HEK293 (cell line): Measurements from ENCODE around the gene CDH12.
"Not testable (repeated sequence)": the region's sequence is repeated elsewhere in the genome, so short reads cannot be mapped to it uniquely, and the experiment has no call there.

Experiments
- CTCF ChIA-PET: fragments of 350-600 bp; formaldehyde crosslinking; extraction: SDS; loops from one replicate; lab custom pipeline; 2021; ENCODE audit warnings: antibody characterized with exemption; lab: Yijun Ruan, JAX
- POLR2A ChIA-PET: fragments of 300-600 bp; formaldehyde crosslinking; extraction: SDS; loops from one replicate; lab custom pipeline; 2020; ENCODE audit warnings: antibody characterized with exemption, inconsistent platforms; lab: Yijun Ruan, JAX
- H3K27ac ChIP-seq: fragments of 200-500 bp; sonication (Bioruptor generic); 2 replicates; pipeline ENCODE4 v1.5.1; 2014; ENCODE audit warnings: low read depth, low read length, control low read depth, inconsistent platforms; ENCODE audit errors: extremely low read depth
- H3K36me3 ChIP-seq, 2 experiments: fragments of 200-500 bp in 1 of 2; sonication (Bioruptor generic) in 1 of 2; 1 replicate in 1 of 2; 2 replicates in 1 of 2; pipeline ENCODE4 v1.5.1; 2014 to 2017; ENCODE audit warnings: inconsistent platforms in 2 of 2, low read length in 2 of 2; ENCODE audit not compliant: control insufficient read depth in 2 of 2, insufficient read depth in 1 of 2
- H3K4me1 ChIP-seq: fragments of 200-500 bp; sonication (Bioruptor generic); 2 replicates; pipeline ENCODE4 v1.5.1; 2014; ENCODE audit warnings: mild to moderate bottlenecking, low read length, inconsistent platforms; ENCODE audit not compliant: control insufficient read depth, insufficient read depth
- H3K4me3 ChIP-seq: 2 replicates; pipeline ENCODE4 v1.5.1; 2011; ENCODE audit warnings: low read depth, mild to moderate bottlenecking, control low read depth, low read length, moderate library complexity
- H3K9me3 ChIP-seq: fragments of 200-500 bp; sonication (Bioruptor generic); 2 replicates; pipeline ENCODE4 v1.5.1; 2014; ENCODE audit warnings: low read depth, low read length, inconsistent platforms; ENCODE audit not compliant: control insufficient read depth, insufficient read depth
- ELK4 ChIP-seq: IDR thresholded peaks from 2 replicates; pipeline ENCODE4 v1.6.1; 2011; ENCODE audit warnings: mild to moderate bottlenecking, low read depth, low read length, borderline replicate concordance
- KLF16 ChIP-seq: fragments of 450-650 bp; formaldehyde crosslinking; IDR thresholded peaks from 2 replicates; pipeline ENCODE4 v1.5.1; 2017; ENCODE audit warnings: missing biosample characterization, missing genetic modification characterization
- OVOL3 ChIP-seq: fragments of 450-650 bp; formaldehyde crosslinking; IDR thresholded peaks from 2 replicates; pipeline ENCODE4 v1.5.1; 2016; ENCODE audit warnings: missing biosample characterization, missing genetic modification characterization
- TCF7L2 ChIP-seq: IDR thresholded peaks from 2 replicates; pipeline ENCODE4 v1.6.1; 2011; ENCODE audit warnings: low read depth, mild to moderate bottlenecking, inconsistent platforms, low read length, moderate library complexity, borderline replicate concordance
- ZBTB20 ChIP-seq: fragments of 450-650 bp; formaldehyde crosslinking; IDR thresholded peaks from 2 replicates; pipeline ENCODE4 v1.5.1; 2016; ENCODE audit warnings: missing biosample characterization, missing genetic modification characterization
- ZNF121 ChIP-seq: fragments of 450-650 bp; formaldehyde crosslinking; IDR thresholded peaks from 2 replicates; pipeline ENCODE4 v1.5.1; 2016; ENCODE audit warnings: missing biosample characterization, missing genetic modification characterization
- ZNF148 ChIP-seq: fragments of 450-650 bp; formaldehyde crosslinking; IDR thresholded peaks from 2 replicates; pipeline ENCODE4 v1.5.0; 2017; ENCODE audit warnings: missing biosample characterization, missing genetic modification characterization, borderline replicate concordance
- ZNF19 ChIP-seq: fragments of 450-650 bp; formaldehyde crosslinking; IDR thresholded peaks from 2 replicates; pipeline ENCODE4; 2016; ENCODE audit warnings: missing biosample characterization, missing genetic modification characterization, low read depth
- ZNF266 ChIP-seq: fragments of 450-650 bp; formaldehyde crosslinking; IDR thresholded peaks from 2 replicates; pipeline ENCODE4 v1.5.1; 2016; ENCODE audit warnings: missing biosample characterization, missing genetic modification characterization, low read depth
- ZNF292 ChIP-seq: fragments of 450-650 bp; formaldehyde crosslinking; IDR thresholded peaks from 2 replicates; pipeline ENCODE4 v1.5.1; 2016; ENCODE audit warnings: low read depth, missing biosample characterization, missing genetic modification characterization, borderline replicate concordance
- ZNF394 ChIP-seq: fragments of 450-650 bp; formaldehyde crosslinking; IDR thresholded peaks from 2 replicates; pipeline ENCODE4 v1.5.1; 2016; ENCODE audit warnings: missing biosample characterization, missing genetic modification characterization, mild to moderate bottlenecking, moderate library complexity, borderline replicate concordance
- ZNF510 ChIP-seq: fragments of 450-650 bp; formaldehyde crosslinking; IDR thresholded peaks from 2 replicates; pipeline ENCODE4 v1.5.1; 2018; ENCODE audit warnings: mild to moderate bottlenecking, missing genetic modification characterization, missing biosample characterization; ENCODE audit not compliant: insufficient replicate concordance
- ZNF548 ChIP-seq: fragments of 450-650 bp; formaldehyde crosslinking; IDR thresholded peaks from 2 replicates; pipeline ENCODE4 v1.5.1; 2016; ENCODE audit warnings: missing biosample characterization, missing genetic modification characterization
- ZNF600 ChIP-seq: fragments of 450-650 bp; formaldehyde crosslinking; IDR thresholded peaks from 2 replicates; pipeline ENCODE4 v1.5.1; 2016; ENCODE audit warnings: missing biosample characterization, missing genetic modification characterization
- ZNF692 ChIP-seq: fragments of 450-650 bp; formaldehyde crosslinking; IDR thresholded peaks from 2 replicates; pipeline ENCODE4 v1.5.1; 2016; ENCODE audit warnings: missing biosample characterization, missing genetic modification characterization
- ZNF777 ChIP-seq: fragments of 450-650 bp; formaldehyde crosslinking; IDR thresholded peaks from 2 replicates; pipeline ENCODE4 v1.5.1; 2017; ENCODE audit warnings: missing biosample characterization, missing genetic modification characterization, borderline replicate concordance
- ZXDB ChIP-seq: fragments of 450-650 bp; formaldehyde crosslinking; IDR thresholded peaks from 2 replicates; pipeline ENCODE4 v1.5.1; 2016; ENCODE audit warnings: missing biosample characterization, missing genetic modification characterization

CDH12 gene

GRCh38 chr5:22776285-22776684 is 76.9 kb downstream of the CDH12 start (continued):
- no peak for TF ChIP-seq TCF7L2
- TF ChIP-seq ZNF600, result no peak
- no peak for TF ChIP-seq ZBTB20 (tag by site-specific recombination)
- TF ChIP-seq ZNF394 (tag by site-specific recombination), result no peak
- TF ChIP-seq KLF16 (tag by site-specific recombination), result no peak

GRCh38 chr5:22774214-22774613 is 78.9 kb downstream of the CDH12 start:
- H3K27ac ChIP-seq, POLR2A ChIA-PET, H3K36me3 ChIP-seq, CTCF ChIA-PET, H3K9me3 ChIP-seq, H3K4me3 ChIP-seq, H3K4me1 ChIP-seq: not testable (repeated sequence)

GRCh38 chr5:22764736-22765135 is 88.4 kb downstream of the CDH12 start:
- H3K27ac ChIP-seq, result no peak overlapping the region
- H3K9me3 ChIP-seq, result no peaks in the 10 kb centered on the region
- CTCF ChIA-PET, result interaction anchor here (1.1 kb wide), 1 partner anchor 13 kb away, joined by 5 read pairs; no protein-coding TSS in a partner anchor
- H3K4me1 ChIP-seq, result no peaks in the 10 kb centered on the region
- TF ChIP-seq ZNF19 (tag by site-specific recombination) (no peak), ZNF148 (tag by site-specific recombination) (no peak), ZNF121 (no peak), ZNF510 (no peak), ZXDB (no peak), ZNF777 (tag by site-specific recombination) (no peak)
- no peak overlapping the region for H3K4me3 ChIP-seq
- no peaks in the 10 kb centered on the region for H3K36me3 ChIP-seq
- POLR2A ChIA-PET, result no interaction called here

- Histone ChIP-seq H3K9me3 (no peaks in the 10 kb centered on the region), H3K4me3 (no peak overlapping the region), H3K36me3 (no peaks in the 10 kb centered on the region), H3K27ac (no peak overlapping the region), H3K4me1 (no peaks in the 10 kb centered on the region)
- ChIA-PET POLR2A (no interaction called here), CTCF (interaction anchor here (0.6 kb wide), 1 partner anchor 1732 kb away, joined by 3 read pairs; no protein-coding TSS in a partner anchor)
- no peak for TF ChIP-seq ZNF692 (tag by site-specific recombination)
- no peak for TF ChIP-seq ZNF292
- TF ChIP-seq OVOL3 (tag by site-specific recombination), result no peak
- TF ChIP-seq ELK4, result no peak
- no peak for TF ChIP-seq ZNF548 (tag by site-specific recombination)
- no peak for TF ChIP-seq ZNF148 (tag by site-specific recombination)
- TF ChIP-seq ZNF266 (tag by site-specific recombination), result no peak
These were observed 95.4 kb downstream of the CDH12 start for GRCh38 chr5:22757776-22758175.
